GM12875 (cell line): Measurements from ENCODE around the gene CLCA1.

Experiments used
- H3K4me3 ChIP-seq: one replicate; pipeline ENCODE4 v1.5.1; 2011; ENCODE audit warnings: low read depth, low read length, control low read depth
- TF ChIP-seq, protein P1 (sequence below): IDR thresholded peaks from 2 replicates; pipeline ENCODE4 v1.5.1; 2011; ENCODE audit warnings: low read depth, mild to moderate bottlenecking, control low read depth, inconsistent platforms, low read length, moderate library complexity, borderline replicate concordance; ENCODE audit not compliant: insufficient read depth

Gene CLCA1, protein sequence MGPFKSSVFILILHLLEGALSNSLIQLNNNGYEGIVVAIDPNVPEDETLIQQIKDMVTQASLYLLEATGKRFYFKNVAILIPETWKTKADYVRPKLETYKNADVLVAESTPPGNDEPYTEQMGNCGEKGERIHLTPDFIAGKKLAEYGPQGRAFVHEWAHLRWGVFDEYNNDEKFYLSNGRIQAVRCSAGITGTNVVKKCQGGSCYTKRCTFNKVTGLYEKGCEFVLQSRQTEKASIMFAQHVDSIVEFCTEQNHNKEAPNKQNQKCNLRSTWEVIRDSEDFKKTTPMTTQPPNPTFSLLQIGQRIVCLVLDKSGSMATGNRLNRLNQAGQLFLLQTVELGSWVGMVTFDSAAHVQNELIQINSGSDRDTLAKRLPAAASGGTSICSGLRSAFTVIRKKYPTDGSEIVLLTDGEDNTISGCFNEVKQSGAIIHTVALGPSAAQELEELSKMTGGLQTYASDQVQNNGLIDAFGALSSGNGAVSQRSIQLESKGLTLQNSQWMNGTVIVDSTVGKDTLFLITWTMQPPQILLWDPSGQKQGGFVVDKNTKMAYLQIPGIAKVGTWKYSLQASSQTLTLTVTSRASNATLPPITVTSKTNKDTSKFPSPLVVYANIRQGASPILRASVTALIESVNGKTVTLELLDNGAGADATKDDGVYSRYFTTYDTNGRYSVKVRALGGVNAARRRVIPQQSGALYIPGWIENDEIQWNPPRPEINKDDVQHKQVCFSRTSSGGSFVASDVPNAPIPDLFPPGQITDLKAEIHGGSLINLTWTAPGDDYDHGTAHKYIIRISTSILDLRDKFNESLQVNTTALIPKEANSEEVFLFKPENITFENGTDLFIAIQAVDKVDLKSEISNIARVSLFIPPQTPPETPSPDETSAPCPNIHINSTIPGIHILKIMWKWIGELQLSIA

DNA sequence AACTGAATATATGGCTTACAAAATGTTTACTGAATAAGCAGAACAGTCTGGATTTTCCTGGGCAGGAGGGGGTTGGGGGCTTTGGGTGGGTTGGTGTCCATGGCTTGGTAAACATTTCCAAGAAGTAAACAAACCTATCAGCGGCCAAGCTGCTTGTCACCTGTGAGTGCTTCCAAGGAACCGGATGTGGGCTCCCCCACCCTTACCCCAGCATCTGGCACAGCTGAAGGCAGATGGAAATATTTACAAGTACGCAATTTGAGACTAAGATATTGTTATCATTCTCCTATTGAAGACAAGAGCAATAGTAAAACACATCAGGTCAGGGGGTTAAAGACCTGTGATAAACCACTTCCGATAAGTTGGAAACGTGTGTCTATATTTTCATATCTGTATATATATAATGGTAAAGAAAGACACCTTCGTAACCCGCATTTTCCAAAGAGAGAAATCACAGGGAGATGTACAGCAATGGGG, at the start of gene CLCA1:
TSS of gene CLCA1 (plus strand) at position 427 of the 477 bp plus-strand sequence. CDS start at position 472, 45 bp downstream.
- no peak within 1 kb of the TSS for H3K4me3 ChIP-seq
- TF ChIP-seq, protein P1, sequence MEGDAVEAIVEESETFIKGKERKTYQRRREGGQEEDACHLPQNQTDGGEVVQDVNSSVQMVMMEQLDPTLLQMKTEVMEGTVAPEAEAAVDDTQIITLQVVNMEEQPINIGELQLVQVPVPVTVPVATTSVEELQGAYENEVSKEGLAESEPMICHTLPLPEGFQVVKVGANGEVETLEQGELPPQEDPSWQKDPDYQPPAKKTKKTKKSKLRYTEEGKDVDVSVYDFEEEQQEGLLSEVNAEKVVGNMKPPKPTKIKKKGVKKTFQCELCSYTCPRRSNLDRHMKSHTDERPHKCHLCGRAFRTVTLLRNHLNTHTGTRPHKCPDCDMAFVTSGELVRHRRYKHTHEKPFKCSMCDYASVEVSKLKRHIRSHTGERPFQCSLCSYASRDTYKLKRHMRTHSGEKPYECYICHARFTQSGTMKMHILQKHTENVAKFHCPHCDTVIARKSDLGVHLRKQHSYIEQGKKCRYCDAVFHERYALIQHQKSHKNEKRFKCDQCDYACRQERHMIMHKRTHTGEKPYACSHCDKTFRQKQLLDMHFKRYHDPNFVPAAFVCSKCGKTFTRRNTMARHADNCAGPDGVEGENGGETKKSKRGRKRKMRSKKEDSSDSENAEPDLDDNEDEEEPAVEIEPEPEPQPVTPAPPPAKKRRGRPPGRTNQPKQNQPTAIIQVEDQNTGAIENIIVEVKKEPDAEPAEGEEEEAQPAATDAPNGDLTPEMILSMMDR = no peak

DNA sequence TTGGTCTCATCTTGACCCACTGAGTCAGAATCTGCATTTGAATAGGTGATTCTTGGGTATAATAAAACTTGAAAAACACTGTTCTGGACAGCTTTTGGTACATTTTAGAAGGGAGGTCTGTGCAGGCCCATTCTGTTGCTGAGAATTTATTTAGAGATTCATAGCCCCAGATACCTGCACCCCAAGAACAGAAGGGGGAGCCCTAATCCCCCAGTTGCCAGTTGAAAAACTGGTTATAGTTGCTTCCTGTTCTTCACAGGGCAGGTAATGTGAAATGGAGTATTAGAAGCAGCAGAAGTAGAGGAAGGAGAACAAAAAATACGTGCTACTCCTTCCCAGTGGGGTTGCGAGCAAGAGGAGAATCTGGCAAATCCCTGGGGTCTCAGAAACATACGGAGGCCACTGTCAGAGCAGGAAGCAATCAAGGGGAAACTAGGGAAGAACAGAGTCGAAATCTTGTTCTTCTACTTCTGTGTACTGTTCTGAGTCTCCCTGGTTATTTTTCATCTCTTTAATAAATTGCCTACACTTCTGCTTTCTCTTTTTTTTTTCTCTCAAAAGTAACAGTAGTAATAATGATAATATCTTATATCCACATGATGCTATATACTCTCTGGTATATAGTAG, 49.3 kb upstream of the CLCA1 start:
- H3K4me3 ChIP-seq = no peak overlapping the region
- TF ChIP-seq, protein P1 = peak; percentile 80

DNA sequence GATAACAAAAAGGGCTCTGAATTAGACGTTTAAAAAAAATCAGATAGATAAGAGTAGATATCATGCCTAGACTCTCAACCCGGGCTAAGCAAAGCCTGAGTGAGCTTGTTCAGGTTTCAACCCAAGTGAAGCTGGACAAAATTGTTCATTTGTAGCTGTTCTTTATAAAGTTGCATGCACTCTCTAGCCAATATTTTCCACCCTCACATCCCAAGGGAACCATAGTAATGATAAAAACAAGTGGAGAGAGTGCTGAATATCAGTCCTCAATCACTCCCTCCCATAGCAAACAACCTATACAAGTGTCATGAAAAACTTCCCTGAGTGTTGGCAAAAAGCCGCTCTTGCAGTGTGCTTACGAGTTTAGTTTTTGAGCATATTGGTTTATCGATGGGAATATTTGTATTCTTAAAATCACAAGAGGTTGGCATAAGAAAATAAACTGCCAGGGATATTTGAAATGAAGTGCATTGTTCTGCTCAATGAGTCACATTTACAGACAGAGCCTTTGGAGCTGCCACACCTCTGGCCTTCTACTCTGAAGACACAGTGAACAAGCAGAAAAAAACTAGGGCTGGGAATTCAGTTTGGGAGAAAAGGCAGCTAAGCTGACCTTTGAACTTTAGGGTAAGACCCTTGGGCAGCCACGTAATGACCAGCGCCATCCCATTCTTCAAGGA, 47.0 kb upstream of the CLCA1 start:
- no peak overlapping the region for H3K4me3 ChIP-seq
- TF ChIP-seq, protein P1 = no peak

DNA sequence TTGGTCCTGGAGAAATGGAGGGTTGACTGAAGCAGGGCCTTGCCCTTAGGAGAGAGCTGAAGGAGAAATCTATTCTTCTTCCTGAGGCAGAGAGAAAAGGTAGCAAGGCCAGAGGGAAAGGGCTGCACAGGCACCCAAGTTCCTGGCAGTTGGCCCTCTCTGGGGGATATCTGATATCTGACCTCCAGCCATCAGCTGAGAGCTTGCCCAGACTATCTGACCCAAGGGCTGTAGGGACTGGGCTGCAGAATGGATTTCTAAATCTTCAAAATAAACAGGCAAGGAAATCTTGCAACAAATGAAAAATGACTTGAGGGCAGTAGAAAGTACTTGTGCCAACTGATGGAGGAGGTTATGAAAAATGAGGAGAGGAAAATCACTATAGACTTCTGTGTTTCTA, 45.3 kb upstream of the CLCA1 start:
- TF ChIP-seq, protein P1 = no peak
- no peak overlapping the region for H3K4me3 ChIP-seq

DNA sequence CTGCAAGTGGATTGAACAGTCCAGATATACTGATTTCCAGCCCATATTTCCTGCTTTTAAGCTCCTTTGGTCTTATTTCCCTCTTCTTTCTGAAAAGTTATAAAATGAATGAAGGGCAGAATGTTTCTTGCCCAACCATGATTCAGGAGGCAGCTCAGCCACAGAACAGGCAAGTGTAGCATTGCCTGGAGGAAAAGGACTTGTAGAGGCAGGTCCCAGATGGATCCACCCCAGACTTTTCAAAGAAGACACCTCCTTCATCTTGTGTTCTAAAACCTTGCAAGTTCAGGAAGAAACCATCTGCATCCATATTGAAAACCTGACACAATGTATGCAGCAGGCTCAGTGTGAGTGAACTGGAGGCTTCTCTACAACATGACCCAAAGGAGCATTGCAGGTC, 44.9 kb upstream of the CLCA1 start, which contains the start of gene CLCA2:
TSS of gene CLCA2 (plus strand) at position 299 of the 400 bp plus-strand sequence. CDS start at position 376, 77 bp downstream.
- H3K4me3 ChIP-seq = no peak within 1 kb of the TSS
- TF ChIP-seq, protein P1 = no peak

DNA sequence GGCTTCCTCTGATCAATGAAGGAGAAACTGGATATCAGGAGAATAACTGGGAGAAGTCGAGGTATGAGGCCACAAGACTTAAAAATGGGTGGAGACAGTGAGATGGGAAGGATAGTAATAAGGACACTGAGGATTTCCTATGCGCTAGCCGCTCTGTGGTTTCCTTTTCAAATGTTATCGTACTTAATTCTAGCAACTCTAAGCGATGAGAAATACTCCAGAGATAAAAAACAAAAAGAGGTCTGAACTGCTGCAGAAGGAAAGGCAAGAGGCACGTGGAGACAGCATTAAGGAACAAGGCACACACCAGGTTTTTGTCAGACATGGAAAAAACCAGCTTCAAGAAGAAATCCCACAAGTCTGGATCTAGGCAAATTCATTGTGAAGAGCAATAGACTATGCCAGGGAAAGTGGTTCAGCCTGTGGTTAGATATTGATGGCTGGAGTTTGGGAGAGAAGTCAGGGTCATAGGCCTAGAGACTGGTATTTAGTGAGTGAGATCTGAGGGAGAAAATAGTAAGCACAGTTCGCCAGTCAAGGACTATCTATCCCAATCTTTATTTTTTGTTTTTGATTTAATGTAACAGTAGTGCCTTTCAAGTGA, 39.5 kb upstream of the CLCA1 start:
- no peak overlapping the region for H3K4me3 ChIP-seq

More for the DNA sequence above, 39.5 kb upstream of the CLCA1 start:
- TF ChIP-seq, protein P1 = no peak
